ENCODE results near the gene KBTBD2.
"Not testable (repeated sequence)": the region's sequence is repeated elsewhere in the genome, so short reads cannot be mapped to it uniquely, and the experiment has no call there.

KBTBD2 gene

DNA sequence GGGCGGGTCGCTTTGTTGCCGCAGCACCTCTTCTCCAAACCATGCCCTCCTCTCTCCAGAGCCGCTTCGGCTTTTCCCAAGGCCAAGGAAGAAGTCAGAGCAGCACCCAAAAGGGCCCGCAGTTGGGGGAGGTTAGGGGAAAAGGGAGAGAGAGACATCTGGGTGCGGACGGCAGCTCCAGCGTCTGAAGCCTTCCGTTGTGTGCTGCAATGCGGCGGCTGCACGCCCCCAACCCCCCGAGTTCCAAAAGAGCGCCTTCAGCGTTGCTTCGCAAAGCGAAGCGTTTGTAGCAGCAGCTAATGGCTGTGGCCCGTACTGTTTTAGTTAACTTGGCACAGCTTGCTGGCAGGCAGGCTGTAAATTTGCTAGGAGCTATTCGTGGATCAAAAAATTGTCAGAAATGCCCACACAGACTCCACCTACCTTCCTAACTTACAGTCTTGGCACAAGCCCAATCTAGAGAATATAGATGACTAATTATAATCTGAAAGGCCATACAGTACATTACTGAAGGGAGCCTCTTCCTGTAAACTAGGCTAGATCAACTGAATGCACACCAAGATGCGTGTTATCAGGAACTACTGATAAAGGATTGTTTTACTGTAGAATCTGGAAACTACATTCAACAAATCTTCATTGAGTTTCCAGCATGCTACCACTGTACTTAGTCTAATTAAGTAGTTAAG is 1.1 kb upstream of the KBTBD2 start:
- peak; percentile 39 for DNase-seq

DNA sequence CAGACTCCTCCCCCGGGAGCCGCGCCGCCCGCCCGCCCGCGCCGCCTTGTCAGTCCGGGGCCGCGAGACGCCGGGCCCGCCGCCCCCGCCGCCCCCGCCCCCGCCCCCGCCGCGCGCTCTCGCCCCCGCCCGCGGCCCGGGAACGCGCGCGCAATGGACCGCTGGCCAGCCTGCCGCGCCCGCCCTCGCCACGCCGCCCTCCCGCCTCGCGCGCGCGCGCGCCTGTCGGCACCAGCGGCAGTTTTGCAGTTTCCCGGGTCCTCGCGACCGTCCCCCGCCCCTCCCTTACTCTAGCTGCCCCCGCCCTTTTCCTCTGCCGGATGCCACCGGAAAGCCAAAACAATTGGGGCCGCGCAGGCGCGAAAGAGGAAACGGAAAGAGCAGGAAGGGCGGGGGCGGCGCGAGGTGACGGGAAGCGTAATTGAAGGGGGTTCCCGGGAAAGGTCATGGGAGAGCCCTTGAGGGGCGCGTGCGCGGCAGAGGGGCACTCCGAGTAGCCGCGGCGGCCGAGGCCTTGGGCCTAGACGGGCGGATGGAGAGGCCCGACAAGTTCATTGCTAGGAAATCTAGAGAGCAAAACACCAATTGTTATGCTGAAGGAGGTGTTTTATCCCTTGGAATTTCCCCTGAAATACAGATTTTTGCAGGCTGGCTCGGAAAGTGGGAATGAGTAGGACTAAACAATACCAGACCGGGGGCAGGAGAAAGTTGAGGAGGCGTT is 400 bp upstream of the KBTBD2 start:
- peak; percentile 98 for DNase-seq

DNA sequence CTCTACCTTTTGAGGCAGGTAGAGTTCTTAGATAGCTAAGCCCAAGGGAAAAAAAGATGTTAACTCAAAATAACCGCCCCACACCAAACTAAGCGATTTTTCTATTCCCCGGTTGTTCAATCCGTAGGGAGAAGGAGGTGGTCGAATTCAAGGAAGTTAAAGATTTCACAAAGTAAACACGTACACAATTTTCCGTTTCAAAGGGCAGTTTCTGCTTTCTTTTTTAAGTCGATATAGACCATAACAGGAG is 842 bp downstream of the KBTBD2 start:
- DNase-seq, result no peak

DNA sequence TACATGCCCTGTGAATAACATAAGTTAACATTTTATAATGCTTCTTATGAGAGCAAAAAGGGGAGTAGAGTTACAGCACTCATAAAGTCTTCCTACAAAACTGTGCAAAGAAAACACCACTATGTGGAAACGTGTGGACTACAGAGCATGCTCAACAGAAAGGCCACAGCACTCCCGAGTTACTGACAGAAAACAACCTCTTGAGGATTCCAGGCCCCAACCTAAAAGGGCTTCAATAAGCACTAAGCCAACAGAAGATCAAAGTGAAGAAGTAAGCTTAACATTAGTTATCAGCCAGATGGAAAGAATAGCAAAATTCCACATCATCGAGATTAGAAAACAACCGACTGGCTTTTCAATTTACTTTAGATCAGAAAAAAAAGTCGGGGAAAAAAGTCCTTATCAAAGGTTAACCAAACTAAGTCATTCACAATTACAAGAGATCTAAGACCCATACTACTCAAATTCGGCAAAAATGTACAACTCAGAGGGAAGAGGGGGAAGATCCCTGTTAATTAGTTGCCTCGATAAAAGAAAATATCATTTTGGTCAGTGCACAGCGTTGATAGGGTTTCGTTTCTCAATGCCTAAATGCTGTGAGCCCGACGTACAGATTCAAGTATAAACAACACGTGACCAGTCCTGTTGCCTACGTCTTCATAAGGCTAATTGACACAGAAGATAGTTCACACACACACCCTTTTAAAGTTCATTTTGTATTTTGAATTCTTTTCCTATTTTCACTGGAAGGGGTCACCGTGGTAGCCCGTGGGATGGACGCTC is 1.4 kb downstream of the KBTBD2 start:
- DNase-seq, result no peak

DNA sequence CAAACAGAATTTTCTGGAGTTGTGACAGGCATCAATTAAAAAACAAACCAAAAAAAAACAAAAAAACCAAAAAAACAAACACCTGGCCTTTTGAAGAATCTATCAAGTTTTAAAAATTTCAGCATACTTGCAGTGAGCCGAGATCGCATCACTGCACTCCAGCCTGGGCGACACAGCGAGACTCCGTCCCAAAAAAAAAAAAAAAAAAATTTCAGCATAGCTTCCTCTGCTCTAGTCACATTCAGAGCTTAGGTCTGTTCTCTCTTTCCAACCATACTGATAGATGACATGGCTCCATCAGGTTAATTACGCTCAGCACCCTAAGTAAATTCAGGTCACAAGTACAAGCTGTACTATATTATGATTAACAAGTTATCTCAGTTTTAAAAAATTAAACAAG is 3.1 kb downstream of the KBTBD2 start:
- no peak for DNase-seq

DNA sequence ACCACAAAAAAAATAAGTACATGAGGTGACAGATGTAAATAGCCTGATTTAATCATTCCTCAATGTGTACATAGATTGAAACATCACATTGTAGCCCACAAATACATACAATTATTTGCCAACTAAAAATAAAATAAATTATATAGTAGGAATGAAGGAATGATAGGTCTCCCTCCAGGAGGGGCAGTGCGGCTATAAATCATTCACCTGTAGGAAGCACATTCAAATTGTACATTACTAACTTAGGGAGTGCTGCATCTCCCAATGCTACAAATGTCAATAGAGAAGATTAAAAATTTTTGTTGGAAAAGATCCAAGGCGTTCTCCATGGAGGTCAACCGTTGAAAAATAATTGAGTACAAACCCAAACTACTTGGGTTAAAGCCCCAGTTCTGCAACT is 4.2 kb downstream of the KBTBD2 start:
- DNase-seq, result no peak

DNA sequence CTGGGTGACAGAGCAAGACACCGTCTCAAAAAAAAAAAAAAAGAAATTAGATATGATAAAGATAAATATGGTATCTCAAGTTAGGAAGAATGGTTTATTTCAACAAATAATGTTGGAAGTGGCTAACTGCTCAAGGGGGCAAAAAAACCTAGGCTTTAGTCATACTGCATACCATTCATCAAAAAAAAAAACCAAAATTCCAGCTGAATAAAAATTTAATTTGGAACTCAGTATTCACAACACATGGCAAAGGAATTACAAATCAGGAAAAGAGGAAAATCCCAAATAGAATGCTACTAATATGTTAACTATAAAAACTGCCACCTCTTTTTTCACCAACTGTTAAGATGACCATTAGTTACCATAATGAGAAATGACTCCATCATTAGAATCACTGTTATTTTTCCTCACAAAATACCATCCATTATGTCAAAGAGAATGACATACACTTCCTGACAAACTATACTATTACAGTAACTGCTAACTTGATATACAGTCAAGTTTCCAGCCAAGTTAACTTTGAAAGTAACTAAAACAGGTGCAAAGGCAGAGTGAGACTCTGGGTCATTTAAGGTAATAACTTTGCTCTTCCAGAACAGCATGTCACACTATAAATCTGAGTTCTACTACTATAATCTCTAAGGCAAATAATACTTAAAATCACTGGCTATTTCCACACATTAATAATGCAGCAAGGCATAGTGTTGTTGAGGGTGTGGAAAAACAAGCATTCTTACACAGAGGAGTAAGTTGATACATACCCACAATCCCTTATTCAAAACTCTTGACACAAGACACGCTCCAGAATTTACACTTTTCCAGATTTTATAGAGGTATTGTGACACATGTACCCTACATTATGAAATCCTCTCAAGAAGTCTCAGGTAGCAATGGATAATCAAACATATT is 10.2 kb downstream of the KBTBD2 start:
- no peak for DNase-seq

DNA sequence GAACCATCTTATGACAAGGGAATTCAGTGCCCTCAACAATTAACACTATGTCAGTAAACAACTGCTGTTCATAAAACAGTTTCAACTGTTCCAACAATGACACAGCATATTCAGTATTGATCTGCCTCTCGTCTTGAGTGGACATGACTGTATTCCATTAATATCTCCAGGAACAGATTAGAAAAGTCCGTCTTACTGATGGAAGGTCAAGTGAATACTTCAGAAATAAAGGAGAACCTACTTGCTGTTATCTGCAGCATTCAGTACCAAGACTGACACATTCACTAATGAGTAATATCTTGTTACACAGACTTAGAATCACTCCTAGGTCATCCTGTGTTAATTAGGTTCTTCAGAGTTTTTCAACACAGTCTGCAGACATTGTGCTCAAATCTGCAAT is 12.1 kb downstream of the KBTBD2 start:
- DNase-seq, result no peak

DNA sequence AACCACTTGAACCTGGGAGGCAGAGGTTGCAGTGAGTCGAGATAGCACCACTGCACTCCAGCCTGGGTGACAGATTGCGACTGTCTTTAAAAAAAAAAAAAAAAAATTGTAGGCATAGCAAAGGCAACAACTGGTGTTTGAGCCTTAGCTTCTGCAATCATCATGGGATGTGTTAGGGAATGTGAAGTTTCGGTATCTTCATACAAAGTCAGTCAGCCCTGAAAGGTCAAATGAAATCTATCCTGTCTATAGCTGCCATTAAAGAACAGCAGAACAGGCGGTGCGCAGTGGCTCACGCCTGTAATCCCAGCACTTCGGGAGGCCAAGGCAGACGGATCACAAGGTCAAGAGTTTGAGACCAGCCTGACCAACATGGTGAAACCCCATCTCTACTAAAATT is 13.5 kb downstream of the KBTBD2 start:
- DNase-seq, result not testable (repeated sequence)

DNA sequence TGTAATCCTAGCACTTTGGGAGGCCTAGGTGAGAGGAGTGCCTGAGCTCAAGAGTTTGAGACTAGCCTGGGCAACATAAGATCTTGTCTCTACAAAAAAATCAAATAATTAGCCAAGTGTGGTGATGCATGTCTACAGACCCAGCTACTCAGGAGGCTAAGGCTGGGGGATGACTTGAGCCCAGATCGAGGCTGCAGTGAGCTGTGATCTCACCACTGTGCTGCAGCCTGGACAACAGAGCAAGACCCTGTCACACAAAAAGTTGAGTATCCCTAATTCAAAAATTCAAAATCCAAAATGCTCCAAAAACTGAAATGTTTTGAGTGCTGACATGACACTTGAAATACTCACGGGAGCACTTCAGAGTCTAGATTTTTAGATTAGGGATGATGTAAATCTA is 19.1 kb downstream of the KBTBD2 start:
- no peak for DNase-seq

DNA sequence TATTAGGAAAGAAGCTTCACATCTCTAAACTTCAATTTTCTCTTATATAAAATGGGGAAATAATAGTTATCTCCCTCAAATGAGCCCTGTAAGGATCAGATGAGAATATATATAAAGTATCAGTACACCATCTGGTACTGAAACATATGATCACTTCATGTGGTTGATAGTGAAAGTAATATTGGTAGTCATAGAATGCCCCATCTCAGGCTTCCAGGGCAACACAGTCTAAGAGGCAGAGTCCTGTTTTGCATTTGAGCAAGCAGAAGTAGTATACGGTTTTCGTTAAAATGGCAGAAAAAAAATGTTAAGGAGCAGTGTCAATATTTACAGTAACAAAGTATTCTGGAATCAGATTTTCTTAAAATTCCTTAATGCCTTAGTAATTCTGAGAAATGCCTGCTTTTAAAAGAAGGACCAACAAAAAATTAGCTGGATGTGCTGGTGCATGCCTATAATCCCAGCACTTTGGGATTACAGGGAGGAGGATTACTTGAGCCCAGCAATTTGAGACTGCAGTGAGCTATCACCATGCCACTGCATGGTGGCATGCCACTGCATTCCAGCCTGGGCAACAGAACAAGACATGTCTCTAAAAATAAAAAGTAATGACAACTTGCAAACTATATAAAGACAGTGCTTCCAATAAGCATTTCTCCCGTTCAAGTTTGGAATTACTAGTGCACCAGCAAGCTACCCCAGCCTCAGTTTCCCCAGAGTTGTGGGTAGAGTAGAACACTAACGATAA is 19.8 kb downstream of the KBTBD2 start:
- no peak for DNase-seq

DNA sequence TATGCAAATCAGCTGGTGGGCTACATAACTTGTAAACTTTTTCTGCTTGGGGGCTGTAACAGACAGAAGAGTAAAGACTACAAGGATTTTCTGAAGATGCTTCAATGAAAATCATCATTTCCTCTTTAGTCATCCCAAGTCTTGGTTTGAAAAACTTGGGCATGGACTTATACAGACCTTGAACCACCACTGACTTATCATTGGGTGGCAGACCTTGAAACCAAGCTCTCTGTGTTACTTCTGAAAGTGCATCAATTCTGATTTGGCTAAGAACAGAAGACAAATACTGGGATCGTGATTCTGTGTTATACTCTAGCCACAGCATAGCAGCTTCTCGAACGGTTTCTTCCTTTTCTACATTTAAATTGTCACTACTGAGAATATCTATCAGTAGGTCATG is 21.3 kb downstream of the KBTBD2 start:
- no peak for DNase-seq

DNA sequence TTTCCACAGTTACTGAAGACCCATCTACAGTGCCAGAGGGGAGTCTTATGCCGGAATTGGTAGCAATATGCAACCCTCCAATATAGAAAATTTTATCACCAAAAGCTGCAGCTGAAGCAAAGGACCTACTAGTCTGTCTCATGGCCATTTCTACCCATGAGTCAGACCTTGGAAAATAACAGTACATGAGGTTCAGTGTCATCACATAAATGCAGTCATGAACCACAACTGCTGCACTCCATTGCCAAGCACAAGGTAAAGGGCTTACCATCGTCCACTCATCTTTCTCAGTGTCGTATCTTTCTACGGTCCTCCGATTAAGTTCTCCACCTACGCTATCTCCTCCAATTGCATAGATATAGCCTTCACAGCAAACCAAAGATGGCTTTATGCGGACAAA is 21.8 kb downstream of the KBTBD2 start:
- no peak for DNase-seq

DNA sequence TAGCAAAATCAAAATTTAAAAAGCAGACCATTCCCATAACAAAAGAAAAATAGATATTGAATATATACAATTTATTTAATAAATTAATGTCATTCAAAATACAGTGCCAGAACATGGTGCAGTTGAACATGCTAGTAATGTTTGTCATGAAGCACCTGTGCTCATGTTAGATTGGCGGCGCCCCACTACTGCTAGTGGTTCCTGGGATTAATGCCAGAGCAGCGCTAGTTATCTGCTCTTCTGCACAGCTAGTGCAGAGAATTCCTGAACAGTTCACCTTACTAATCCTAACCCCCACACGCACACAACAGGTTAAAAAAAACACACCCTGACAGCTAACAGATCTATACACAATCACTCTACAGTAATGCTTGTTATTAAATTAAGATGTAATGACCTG is 23.4 kb downstream of the KBTBD2 start:
- no peak for DNase-seq

DNA sequence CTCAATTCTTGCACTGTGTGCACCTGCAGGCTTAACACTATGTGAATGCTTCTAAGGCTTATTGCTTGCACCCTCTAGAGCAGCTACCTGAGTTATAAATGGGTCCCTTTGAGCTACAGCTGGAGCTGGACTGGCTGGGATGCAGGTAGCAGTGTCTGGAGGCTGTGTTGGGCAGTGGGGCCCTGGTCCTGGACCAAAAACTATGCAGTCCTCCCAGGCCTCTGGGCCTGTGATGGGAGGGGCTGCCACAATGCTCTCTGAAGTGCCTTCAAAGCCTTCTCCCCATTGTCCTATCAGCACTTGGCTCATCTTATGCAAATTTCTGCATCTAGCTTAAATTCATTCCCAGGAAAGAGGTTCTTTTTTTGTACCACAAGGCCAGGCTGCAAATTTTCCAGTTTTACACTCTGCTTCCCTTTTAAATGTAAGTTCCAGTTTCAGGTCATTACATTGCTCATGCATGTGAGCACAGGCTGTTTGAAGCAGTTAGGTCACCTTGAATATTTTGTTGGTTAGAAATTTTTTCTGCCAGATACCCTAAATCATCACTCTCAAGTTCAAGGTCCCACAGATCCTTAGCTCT is 26.0 kb downstream of the KBTBD2 start:
- DNase-seq, result no peak

DNA sequence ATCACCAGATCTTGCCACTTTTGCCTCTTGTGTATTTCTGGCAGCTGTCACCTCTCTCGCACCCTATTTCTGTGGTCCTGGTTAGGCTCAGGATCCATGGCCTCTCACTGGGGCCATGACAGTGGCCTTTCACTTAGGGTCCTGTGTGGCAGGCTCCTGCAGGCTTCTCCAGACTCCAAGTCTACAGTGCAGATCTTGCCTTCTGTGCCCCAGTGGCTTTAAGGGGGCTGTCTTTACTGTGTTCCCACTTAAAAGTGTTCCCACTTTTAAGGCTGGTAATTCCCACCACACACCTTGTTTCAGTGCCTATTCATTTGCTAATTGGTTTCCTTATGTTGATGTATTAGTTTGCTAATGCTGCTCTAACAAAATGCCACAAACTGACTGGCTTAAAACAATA is 27.7 kb downstream of the KBTBD2 start:
- not testable (repeated sequence) for DNase-seq

DNA sequence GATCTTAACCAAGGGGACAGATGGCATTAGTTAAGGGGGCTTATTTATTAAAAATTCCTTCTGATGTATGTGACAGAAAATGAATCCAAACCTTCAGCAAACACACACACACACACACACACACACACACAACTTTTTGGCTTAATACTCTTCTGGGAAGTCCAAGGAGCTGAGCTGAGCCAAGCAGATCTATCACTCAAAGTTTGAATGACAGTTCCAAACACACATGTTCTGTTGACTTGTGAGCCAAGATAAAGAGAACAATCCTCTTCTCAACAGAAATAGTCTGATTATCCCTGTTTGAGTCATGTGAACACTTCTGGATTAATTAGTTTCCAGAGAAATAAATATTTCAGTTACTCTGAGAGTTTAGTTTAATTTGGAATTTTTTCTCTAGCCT is 31.5 kb downstream of the KBTBD2 start:
- DNase-seq, result no peak

DNA sequence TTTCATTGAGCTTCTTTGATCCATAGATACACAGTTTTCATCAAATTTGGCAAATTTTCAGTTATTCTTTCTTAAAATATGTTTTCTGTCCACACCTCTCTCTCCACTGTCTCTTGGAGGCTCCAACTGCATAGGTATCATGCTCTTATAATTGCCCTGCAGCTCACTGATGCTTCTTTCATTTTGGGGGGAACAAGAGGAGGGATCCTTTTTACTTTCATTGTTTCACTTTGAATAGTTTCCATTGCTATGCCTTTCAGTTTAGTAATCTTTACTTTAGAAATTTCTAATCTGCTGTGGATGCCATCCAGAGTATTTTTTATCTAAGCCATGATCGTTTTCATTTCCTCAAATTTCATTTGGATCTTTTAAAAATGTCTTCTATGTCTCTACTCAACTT is 32.9 kb downstream of the KBTBD2 start:
- no peak for DNase-seq

DNA sequence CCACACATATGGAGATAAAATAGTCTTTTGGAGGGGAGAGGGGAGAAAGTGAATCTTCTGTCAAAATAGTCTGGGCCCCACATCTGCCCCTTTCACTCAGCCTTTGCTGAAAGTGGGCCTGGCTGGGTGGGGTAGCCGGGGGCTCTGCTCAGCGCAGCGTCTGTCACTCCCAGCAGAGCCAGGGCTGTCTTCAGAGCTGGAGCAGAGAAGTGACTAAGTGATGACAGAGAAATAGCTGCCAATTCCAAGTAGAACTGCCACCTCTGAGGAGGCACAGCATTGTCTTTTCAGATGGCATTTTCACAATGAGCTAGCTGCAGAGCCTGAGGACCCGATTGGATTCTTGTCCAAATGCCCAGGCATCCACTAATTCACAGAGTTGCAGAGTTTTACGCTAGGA is 34.5 kb downstream of the KBTBD2 start:
- DNase-seq, result not testable (repeated sequence)

DNA sequence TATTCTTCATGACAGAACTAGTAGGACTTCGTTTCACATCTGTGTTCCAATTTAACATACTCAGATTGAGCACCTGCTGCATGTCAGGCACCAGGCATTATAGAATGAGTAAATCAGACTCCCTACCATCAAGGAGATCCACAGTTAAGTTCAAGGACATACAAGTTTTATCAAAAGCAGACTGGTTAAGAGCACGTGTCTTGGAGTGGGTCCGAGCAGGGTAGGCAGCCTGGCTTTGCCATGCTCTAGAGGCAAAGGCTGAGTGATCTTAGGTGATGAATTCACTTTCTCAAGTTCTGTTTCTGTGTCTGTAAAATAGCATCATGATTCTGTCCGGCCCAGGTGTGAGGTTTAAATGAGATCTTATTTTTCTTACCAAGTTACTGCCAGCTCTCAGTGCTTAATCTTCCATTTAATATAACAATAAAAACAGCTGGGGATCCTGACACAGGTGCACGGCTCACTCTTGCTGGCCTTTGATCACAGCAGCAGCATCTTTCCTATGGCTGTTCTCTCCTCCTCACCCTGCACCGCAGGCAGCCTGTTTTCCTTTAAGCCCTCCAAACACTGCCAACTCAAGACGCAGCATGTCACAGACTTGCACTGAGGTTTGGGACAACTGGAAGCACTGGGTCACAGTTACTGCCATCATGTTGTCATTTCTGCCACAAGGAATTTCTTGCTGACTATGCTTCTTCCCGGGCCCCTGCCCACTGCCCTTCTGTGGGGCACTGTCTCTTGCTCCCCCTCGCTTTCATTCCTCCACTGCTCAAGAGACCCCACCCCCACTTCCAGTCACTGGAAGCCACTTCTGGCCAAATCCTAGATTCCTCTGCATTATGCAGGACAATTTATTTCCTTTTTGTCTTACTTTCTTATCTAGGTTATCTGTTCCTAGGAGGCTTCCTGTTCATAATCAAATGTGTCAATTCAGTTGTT is 35.5 kb downstream of the KBTBD2 start:
- not testable (repeated sequence) for DNase-seq

DNA sequence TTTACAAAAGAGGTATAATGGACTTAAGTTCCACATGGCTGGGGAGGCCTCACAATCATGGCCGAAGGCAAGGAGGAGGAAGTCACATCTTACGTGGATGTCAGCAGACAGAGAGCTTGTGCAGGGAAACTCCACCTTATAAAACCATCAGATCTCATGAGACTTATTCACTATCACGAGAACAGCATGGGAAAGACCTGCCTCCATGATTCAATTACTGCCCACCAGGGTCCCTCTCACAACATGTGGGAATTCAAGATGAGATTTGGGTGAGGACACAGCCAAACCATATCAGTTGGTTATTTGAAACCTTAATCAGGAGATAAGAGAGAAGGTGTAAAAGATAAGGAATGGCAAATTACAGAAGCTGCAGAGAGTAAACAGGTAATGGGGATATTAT is 40.9 kb downstream of the KBTBD2 start:
- DNase-seq, result not testable (repeated sequence)

Measured in stimulated activated CD4-positive, alpha-beta T cell treated with anti-CD3 and anti-CD28 coated beads, Interleukin-12 subunit alpha, Interleukin-12 subunit beta, amount 100 ng/mL, for 4 hours (primary cell).